HCEC 1CT (cell line): ENCODE measurements around the gene LDLRAD4.

Source experiments
- DNase-seq: peaks from one replicate; pipeline ENCODE4 v3.0.0-alpha.2; 2017

LDLRAD4 gene

GRCh38 chr18:13394801-13395200 is 176.2 kb downstream of the LDLRAD4 start:
- no peak for DNase-seq

- DNase-seq, result no peak
These were observed 177.0 kb downstream of the LDLRAD4 start for GRCh38 chr18:13395577-13395976.

GRCh38 chr18:13397504-13398163 is 179.1 kb downstream of the LDLRAD4 start:
- DNase-seq, result no peak

GRCh38 chr18:13398631-13399030 is 180.1 kb downstream of the LDLRAD4 start:
- DNase-seq, result no peak

GRCh38 chr18:13399511-13399910 is 181.0 kb downstream of the LDLRAD4 start:
- no peak for DNase-seq

- no peak for DNase-seq
These were observed 182.2 kb downstream of the LDLRAD4 start for GRCh38 chr18:13400636-13401315.

GRCh38 chr18:13401404-13401803 is 182.8 kb downstream of the LDLRAD4 start:
- no peak for DNase-seq

- no peak for DNase-seq
These were observed 183.3 kb downstream of the LDLRAD4 start for GRCh38 chr18:13401826-13402225.

GRCh38 chr18:13403786-13404549 is 185.4 kb downstream of the LDLRAD4 start:
- DNase-seq, result no peak

GRCh38 chr18:13405305-13406038 is 186.9 kb downstream of the LDLRAD4 start:
- DNase-seq, result no peak

GRCh38 chr18:13406049-13406615 is 187.6 kb downstream of the LDLRAD4 start:
- no peak for DNase-seq

- DNase-seq, result no peak
These were observed 188.2 kb downstream of the LDLRAD4 start for GRCh38 chr18:13406736-13407135.

GRCh38 chr18:13407484-13407883 is 188.9 kb downstream of the LDLRAD4 start:
- no peak for DNase-seq

GRCh38 chr18:13409026-13409425 is 190.5 kb downstream of the LDLRAD4 start:
- DNase-seq, result no peak

GRCh38 chr18:13409997-13410396 is 191.4 kb downstream of the LDLRAD4 start:
- no peak for DNase-seq

- no peak for DNase-seq
These were observed 191.9 kb downstream of the LDLRAD4 start for GRCh38 chr18:13410471-13410870.

GRCh38 chr18:13412017-13412416 is 193.5 kb downstream of the LDLRAD4 start:
- no peak for DNase-seq

GRCh38 chr18:13412901-13413300 is 194.3 kb downstream of the LDLRAD4 start:
- DNase-seq, result no peak

GRCh38 chr18:13414102-13414501 is 195.5 kb downstream of the LDLRAD4 start:
- DNase-seq, result no peak

GRCh38 chr18:13414521-13414920 is 196.0 kb downstream of the LDLRAD4 start:
- DNase-seq, result no peak

GRCh38 chr18:13415736-13416135 is 197.2 kb downstream of the LDLRAD4 start:
- no peak for DNase-seq

GRCh38 chr18:13416208-13416607 is 197.6 kb downstream of the LDLRAD4 start:
- DNase-seq, result no peak

GRCh38 chr18:13416848-13417247 is 198.3 kb downstream of the LDLRAD4 start:
- no peak for DNase-seq
